HEK293 (cell line): ENCODE measurements around the gene ABCA3.

Source experiments
- EGR2 ChIP-seq: fragments of 450-650 bp; formaldehyde crosslinking; IDR thresholded peaks from 2 replicates; pipeline ENCODE4 v1.5.1; 2016; ENCODE audit warnings: low read depth, missing biosample characterization, missing genetic modification characterization
- KLF16 ChIP-seq: fragments of 450-650 bp; formaldehyde crosslinking; IDR thresholded peaks from 2 replicates; pipeline ENCODE4 v1.5.1; 2017; ENCODE audit warnings: missing biosample characterization, missing genetic modification characterization
- SP3 ChIP-seq: fragments of 450-650 bp; formaldehyde crosslinking; IDR thresholded peaks from 2 replicates; pipeline ENCODE4 v1.5.1; 2016; ENCODE audit warnings: missing biosample characterization, missing genetic modification characterization
- ZBTB20 ChIP-seq: fragments of 450-650 bp; formaldehyde crosslinking; IDR thresholded peaks from 2 replicates; pipeline ENCODE4 v1.5.1; 2016; ENCODE audit warnings: missing biosample characterization, missing genetic modification characterization
- ZBTB21 ChIP-seq: fragments of 450-650 bp; formaldehyde crosslinking; IDR thresholded peaks from 2 replicates; pipeline ENCODE4 v1.5.1; 2017; ENCODE audit warnings: missing biosample characterization, missing genetic modification characterization
- ZBTB48 ChIP-seq: fragments of 450-650 bp; formaldehyde crosslinking; IDR thresholded peaks from 2 replicates; pipeline ENCODE4 v1.5.1; 2016; ENCODE audit warnings: missing biosample characterization, missing genetic modification characterization
- ZBTB8A ChIP-seq: fragments of 450-650 bp; formaldehyde crosslinking; IDR thresholded peaks from 2 replicates; pipeline ENCODE4 v1.5.1; 2016; ENCODE audit warnings: missing biosample characterization, missing genetic modification characterization
- ZIC2 ChIP-seq: fragments of 450-650 bp; formaldehyde crosslinking; IDR thresholded peaks from 2 replicates; pipeline ENCODE4 v1.5.1; 2016; ENCODE audit warnings: missing biosample characterization, missing genetic modification characterization
- ZNF10 ChIP-seq: fragments of 450-650 bp; formaldehyde crosslinking; IDR thresholded peaks from 2 replicates; pipeline ENCODE4 v1.5.1; 2017; ENCODE audit warnings: missing biosample characterization, missing genetic modification characterization
- ZNF132 ChIP-seq: fragments of 450-650 bp; formaldehyde crosslinking; IDR thresholded peaks from 2 replicates; pipeline ENCODE4 v1.5.1; 2017; ENCODE audit warnings: missing biosample characterization, missing genetic modification characterization, borderline replicate concordance
- ZNF157 ChIP-seq: fragments of 450-650 bp; formaldehyde crosslinking; IDR thresholded peaks from 2 replicates; pipeline ENCODE4 v1.5.1; 2016; ENCODE audit warnings: missing biosample characterization, missing genetic modification characterization
- ZNF24 ChIP-seq: fragments of 450-650 bp; formaldehyde crosslinking; IDR thresholded peaks from 2 replicates; pipeline ENCODE4 v1.5.1; 2016; ENCODE audit warnings: missing biosample characterization, missing genetic modification characterization
- ZNF292 ChIP-seq: fragments of 450-650 bp; formaldehyde crosslinking; IDR thresholded peaks from 2 replicates; pipeline ENCODE4 v1.5.1; 2016; ENCODE audit warnings: low read depth, missing biosample characterization, missing genetic modification characterization, borderline replicate concordance
- ZNF391 ChIP-seq: fragments of 450-650 bp; formaldehyde crosslinking; IDR thresholded peaks from 2 replicates; pipeline ENCODE4 v1.5.1; 2016; ENCODE audit warnings: low read depth, missing biosample characterization, missing genetic modification characterization, borderline replicate concordance
- ZNF501 ChIP-seq: fragments of 450-650 bp; formaldehyde crosslinking; IDR thresholded peaks from 2 replicates; pipeline ENCODE4 v1.5.1; 2016; ENCODE audit warnings: missing biosample characterization, missing genetic modification characterization
- ZNF548 ChIP-seq: fragments of 450-650 bp; formaldehyde crosslinking; IDR thresholded peaks from 2 replicates; pipeline ENCODE4 v1.5.1; 2016; ENCODE audit warnings: missing biosample characterization, missing genetic modification characterization
- ZNF600 ChIP-seq: fragments of 450-650 bp; formaldehyde crosslinking; IDR thresholded peaks from 2 replicates; pipeline ENCODE4 v1.5.1; 2016; ENCODE audit warnings: missing biosample characterization, missing genetic modification characterization
- ZNF610 ChIP-seq: fragments of 450-650 bp; formaldehyde crosslinking; IDR thresholded peaks from 2 replicates; pipeline ENCODE4 v1.5.1; 2016; ENCODE audit warnings: missing biosample characterization, missing genetic modification characterization, borderline replicate concordance
- ZNF624 ChIP-seq: fragments of 450-650 bp; formaldehyde crosslinking; IDR thresholded peaks from 2 replicates; pipeline ENCODE4 v1.5.1; 2017; ENCODE audit warnings: missing biosample characterization, missing genetic modification characterization
- ZNF654 ChIP-seq: fragments of 450-650 bp; formaldehyde crosslinking; IDR thresholded peaks from 2 replicates; pipeline ENCODE4 v1.5.1; 2016; ENCODE audit warnings: low read depth, missing biosample characterization, missing genetic modification characterization
- ZNF670 ChIP-seq: fragments of 450-650 bp; formaldehyde crosslinking; IDR thresholded peaks from 2 replicates; pipeline ENCODE4 v1.5.1; 2016; ENCODE audit warnings: missing biosample characterization, missing genetic modification characterization, low read depth
- ZNF76 ChIP-seq: fragments of 450-650 bp; formaldehyde crosslinking; IDR thresholded peaks from 2 replicates; pipeline ENCODE4; 2016; ENCODE audit warnings: low read depth, missing biosample characterization, missing genetic modification characterization, borderline replicate concordance
- ZNF776 ChIP-seq: fragments of 450-650 bp; formaldehyde crosslinking; IDR thresholded peaks from 2 replicates; pipeline ENCODE4 v1.5.0; 2017; ENCODE audit warnings: missing biosample characterization, missing genetic modification characterization, borderline replicate concordance
- ZSCAN16 ChIP-seq: fragments of 450-650 bp; formaldehyde crosslinking; IDR thresholded peaks from 2 replicates; pipeline ENCODE4 v1.5.1; 2016; ENCODE audit warnings: missing biosample characterization, missing genetic modification characterization
- ZXDB ChIP-seq: fragments of 450-650 bp; formaldehyde crosslinking; IDR thresholded peaks from 2 replicates; pipeline ENCODE4 v1.5.1; 2016; ENCODE audit warnings: missing biosample characterization, missing genetic modification characterization
- TF ChIP-seq, protein P1 (sequence below): fragments of 450-650 bp; formaldehyde crosslinking; IDR thresholded peaks from 2 replicates; pipeline ENCODE4 v1.5.1; 2016; ENCODE audit warnings: missing biosample characterization, missing genetic modification characterization
- TF ChIP-seq, protein P2 (sequence below): sonication (generic); formaldehyde crosslinking; IDR thresholded peaks from 2 replicates; pipeline ENCODE4 v1.8.1; 2022; ENCODE audit warnings: mild to moderate bottlenecking, moderate library complexity, missing genetic modification reagents
- TF ChIP-seq, protein P3 (sequence below): fragments of 450-650 bp; formaldehyde crosslinking; IDR thresholded peaks from 2 replicates; pipeline ENCODE4 v1.5.1; 2016; ENCODE audit warnings: missing biosample characterization, missing genetic modification characterization
- TF ChIP-seq, protein P4 (sequence below): fragments of 450-650 bp; formaldehyde crosslinking; IDR thresholded peaks from 2 replicates; pipeline ENCODE4 v1.5.1; 2016; ENCODE audit warnings: missing biosample characterization, missing genetic modification characterization, borderline replicate concordance
- TF ChIP-seq, protein P5 (sequence below): fragments of 450-650 bp; formaldehyde crosslinking; IDR thresholded peaks from 2 replicates; pipeline ENCODE4 v1.5.1; 2016; ENCODE audit warnings: missing biosample characterization, missing genetic modification characterization

Gene ABCA3

DNA sequence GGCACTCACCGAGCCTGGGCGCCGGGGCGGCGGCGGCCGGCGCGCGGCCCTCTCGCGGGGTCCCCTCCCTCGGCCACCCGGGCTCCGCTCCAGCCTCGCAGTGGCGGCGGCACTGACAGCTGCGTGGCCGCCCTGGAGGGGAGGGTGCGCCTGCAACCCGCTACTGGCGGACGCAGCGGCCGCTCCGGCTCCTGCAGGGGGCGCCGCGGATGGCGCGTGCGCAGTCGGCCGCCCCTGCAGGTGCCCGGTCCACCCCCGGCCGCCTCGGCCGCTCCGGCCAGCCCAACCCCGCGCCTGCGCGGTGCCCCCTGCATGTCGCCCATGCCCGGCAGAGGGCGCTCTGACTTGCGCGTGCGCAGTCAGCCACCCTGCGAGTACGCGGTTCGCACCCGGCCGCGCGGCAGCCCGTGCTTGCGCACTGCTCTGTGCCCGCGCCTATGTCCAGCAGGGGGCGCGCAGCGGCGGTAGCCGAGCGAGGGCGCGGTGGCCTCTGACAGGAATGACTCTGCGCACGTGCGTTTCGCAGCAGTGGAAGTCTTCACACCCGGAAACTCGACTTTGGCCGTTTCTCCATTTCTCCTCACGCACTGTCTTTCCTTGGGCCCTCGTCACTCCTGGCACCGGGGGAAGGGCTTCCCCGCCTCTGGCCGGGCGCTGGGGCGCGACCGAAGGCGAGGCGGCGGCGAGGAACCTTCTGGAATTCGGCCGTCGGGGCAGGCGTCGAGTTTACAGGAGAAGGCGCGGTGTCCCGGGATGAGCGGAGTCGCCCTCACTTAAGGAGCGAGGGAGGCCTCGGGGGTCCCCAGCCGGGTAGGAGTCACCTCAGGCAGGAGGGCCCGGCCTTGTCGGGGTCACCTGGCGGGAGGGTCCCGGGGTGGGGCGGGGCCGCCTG is at the start of gene ABCA3 (continued):
- TF ChIP-seq ZBTB20: no peak; the same call in 1 of the 2 replicates
- TF ChIP-seq SP3 (tag by site-specific recombination): peak; percentile 42
- peak; percentile 36 for TF ChIP-seq ZNF654 (tag by site-specific recombination)
- TF ChIP-seq, protein P1, sequence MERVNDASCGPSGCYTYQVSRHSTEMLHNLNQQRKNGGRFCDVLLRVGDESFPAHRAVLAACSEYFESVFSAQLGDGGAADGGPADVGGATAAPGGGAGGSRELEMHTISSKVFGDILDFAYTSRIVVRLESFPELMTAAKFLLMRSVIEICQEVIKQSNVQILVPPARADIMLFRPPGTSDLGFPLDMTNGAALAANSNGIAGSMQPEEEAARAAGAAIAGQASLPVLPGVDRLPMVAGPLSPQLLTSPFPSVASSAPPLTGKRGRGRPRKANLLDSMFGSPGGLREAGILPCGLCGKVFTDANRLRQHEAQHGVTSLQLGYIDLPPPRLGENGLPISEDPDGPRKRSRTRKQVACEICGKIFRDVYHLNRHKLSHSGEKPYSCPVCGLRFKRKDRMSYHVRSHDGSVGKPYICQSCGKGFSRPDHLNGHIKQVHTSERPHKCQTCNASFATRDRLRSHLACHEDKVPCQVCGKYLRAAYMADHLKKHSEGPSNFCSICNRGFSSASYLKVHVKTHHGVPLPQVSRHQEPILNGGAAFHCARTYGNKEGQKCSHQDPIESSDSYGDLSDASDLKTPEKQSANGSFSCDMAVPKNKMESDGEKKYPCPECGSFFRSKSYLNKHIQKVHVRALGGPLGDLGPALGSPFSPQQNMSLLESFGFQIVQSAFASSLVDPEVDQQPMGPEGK (tag by site-specific recombination): 0 out of 2 replicates have a peak, but pooled peaks have one; percentile 24
- TF ChIP-seq, protein P2, sequence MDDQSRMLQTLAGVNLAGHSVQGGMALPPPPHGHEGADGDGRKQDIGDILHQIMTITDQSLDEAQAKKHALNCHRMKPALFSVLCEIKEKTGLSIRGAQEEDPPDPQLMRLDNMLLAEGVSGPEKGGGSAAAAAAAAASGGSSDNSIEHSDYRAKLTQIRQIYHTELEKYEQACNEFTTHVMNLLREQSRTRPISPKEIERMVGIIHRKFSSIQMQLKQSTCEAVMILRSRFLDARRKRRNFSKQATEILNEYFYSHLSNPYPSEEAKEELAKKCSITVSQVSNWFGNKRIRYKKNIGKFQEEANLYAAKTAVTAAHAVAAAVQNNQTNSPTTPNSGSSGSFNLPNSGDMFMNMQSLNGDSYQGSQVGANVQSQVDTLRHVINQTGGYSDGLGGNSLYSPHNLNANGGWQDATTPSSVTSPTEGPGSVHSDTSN: peak; percentile 93
- TF ChIP-seq ZNF24 (tag by site-specific recombination): 0 out of 2 replicates have a peak, but pooled peaks have one; percentile 72
- no peak for TF ChIP-seq ZBTB48 (tag by site-specific recombination)
- TF ChIP-seq ZNF776 (tag by site-specific recombination): no peak
- TF ChIP-seq ZNF157 (tag by site-specific recombination): no peak
- TF ChIP-seq KLF16: peak; percentile 82
- peak; percentile 92 for TF ChIP-seq ZXDB (tag by site-specific recombination)
- peak; percentile 84; the same call in 1 of the 2 replicates for TF ChIP-seq ZNF10 (tag by site-specific recombination)
- peak; percentile 77 for TF ChIP-seq ZBTB8A (tag by site-specific recombination)
- peak; percentile 53; the same call in 1 of the 2 replicates for TF ChIP-seq ZNF76 (tag by site-specific recombination)
- no peak for TF ChIP-seq ZNF292 (tag by site-specific recombination)
- TF ChIP-seq ZNF501: peak; percentile 89
- TF ChIP-seq ZNF548: no peak
- TF ChIP-seq, protein P3, sequence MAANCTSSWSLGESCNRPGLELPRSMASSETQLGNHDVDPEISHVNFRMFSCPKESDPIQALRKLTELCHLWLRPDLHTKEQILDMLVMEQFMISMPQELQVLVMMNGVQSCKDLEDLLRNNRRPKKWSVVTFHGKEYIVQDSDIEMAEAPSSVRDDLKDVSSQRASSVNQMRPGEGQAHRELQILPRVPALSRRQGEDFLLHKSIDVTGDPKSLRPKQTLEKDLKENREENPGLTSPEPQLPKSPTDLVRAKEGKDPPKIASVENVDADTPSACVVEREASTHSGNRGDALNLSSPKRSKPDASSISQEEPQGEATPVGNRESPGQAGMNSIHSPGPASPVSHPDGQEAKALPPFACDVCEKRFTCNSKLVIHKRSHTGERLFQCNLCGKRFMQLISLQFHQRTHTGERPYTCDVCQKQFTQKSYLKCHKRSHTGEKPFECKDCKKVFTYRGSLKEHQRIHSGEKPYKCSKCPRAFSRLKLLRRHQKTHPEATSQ (tag by site-specific recombination): no peak; the same call in 1 of the 2 replicates
- TF ChIP-seq ZNF670: no peak
- TF ChIP-seq, protein P4, sequence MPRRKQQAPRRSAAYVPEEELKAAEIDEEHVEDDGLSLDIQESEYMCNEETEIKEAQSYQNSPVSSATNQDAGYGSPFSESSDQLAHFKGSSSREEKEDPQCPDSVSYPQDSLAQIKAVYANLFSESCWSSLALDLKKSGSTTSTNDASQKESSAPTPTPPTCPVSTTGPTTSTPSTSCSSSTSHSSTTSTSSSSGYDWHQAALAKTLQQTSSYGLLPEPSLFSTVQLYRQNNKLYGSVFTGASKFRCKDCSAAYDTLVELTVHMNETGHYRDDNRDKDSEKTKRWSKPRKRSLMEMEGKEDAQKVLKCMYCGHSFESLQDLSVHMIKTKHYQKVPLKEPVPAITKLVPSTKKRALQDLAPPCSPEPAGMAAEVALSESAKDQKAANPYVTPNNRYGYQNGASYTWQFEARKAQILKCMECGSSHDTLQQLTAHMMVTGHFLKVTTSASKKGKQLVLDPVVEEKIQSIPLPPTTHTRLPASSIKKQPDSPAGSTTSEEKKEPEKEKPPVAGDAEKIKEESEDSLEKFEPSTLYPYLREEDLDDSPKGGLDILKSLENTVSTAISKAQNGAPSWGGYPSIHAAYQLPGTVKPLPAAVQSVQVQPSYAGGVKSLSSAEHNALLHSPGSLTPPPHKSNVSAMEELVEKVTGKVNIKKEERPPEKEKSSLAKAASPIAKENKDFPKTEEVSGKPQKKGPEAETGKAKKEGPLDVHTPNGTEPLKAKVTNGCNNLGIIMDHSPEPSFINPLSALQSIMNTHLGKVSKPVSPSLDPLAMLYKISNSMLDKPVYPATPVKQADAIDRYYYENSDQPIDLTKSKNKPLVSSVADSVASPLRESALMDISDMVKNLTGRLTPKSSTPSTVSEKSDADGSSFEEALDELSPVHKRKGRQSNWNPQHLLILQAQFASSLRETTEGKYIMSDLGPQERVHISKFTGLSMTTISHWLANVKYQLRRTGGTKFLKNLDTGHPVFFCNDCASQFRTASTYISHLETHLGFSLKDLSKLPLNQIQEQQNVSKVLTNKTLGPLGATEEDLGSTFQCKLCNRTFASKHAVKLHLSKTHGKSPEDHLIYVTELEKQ (tag by site-specific recombination): no peak; the same call in 1 of the 2 replicates
- TF ChIP-seq EGR2: no peak
- TF ChIP-seq ZSCAN16 (tag by site-specific recombination): no peak
- TF ChIP-seq ZNF600 (tag by site-specific recombination): peak; percentile 88
- peak; percentile 86 for TF ChIP-seq ZNF610 (tag by site-specific recombination)
- TF ChIP-seq, protein P5, sequence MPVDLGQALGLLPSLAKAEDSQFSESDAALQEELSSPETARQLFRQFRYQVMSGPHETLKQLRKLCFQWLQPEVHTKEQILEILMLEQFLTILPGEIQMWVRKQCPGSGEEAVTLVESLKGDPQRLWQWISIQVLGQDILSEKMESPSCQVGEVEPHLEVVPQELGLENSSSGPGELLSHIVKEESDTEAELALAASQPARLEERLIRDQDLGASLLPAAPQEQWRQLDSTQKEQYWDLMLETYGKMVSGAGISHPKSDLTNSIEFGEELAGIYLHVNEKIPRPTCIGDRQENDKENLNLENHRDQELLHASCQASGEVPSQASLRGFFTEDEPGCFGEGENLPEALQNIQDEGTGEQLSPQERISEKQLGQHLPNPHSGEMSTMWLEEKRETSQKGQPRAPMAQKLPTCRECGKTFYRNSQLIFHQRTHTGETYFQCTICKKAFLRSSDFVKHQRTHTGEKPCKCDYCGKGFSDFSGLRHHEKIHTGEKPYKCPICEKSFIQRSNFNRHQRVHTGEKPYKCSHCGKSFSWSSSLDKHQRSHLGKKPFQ (tag by site-specific recombination): peak; percentile 99
- peak; percentile 29; the same call in 1 of the 2 replicates for TF ChIP-seq ZIC2 (tag by site-specific recombination)
- no peak for TF ChIP-seq ZNF132 (tag by site-specific recombination)
- TF ChIP-seq ZBTB21 (tag by site-specific recombination): no peak
- no peak for TF ChIP-seq ZNF624 (tag by site-specific recombination)
- peak; percentile 91; the same call in 1 of the 2 replicates for TF ChIP-seq ZNF391
